Activated effector memory CD4-positive, alpha-beta T cell treated with anti-CD3 and anti-CD28 coated beads, Interleukin-2, amount 50 U/mL, for 16 hours (primary cell): Measurements from ENCODE around the gene MRPL24.
"Not testable (repeated sequence)": the region's sequence is repeated elsewhere in the genome, so short reads cannot be mapped to it uniquely, and the experiment has no call there.

ENCODE experiments used
- DNase-seq: peaks from one replicate; pipeline ENCODE4 v3.0.0-alpha.2; 2020

Gene MRPL24

GRCh38 chr1:156740741-156741480 is at the start of gene MRPL24:
MRPL24 (minus strand) TSS chr1:156741088; CDS start chr1:156738704, 2,384 bp downstream.
- DNase-seq: peak; percentile 98

- DNase-seq: no peak
Observed at GRCh38 chr1:156789621-156790318, 48.9 kb upstream of the MRPL24 start.

GRCh38 chr1:156788136-156788535 is 47.2 kb upstream of the MRPL24 start:
- no peak for DNase-seq

GRCh38 chr1:156786640-156787039 is 45.8 kb upstream of the MRPL24 start:
- no peak for DNase-seq

- no peak for DNase-seq
Observed at GRCh38 chr1:156785458-156785857, 44.6 kb upstream of the MRPL24 start.

GRCh38 chr1:156781585-156782186 is 40.8 kb upstream of the MRPL24 start:
- no peak for DNase-seq

- DNase-seq: no peak
Observed at GRCh38 chr1:156777573-156777972, 36.7 kb upstream of the MRPL24 start.

GRCh38 chr1:156776942-156777341 is 36.1 kb upstream of the MRPL24 start:
- DNase-seq: no peak

- no peak for DNase-seq
Observed at GRCh38 chr1:156775799-156776198, 34.9 kb upstream of the MRPL24 start.

- no peak for DNase-seq
Observed at GRCh38 chr1:156773607-156774006, 32.7 kb upstream of the MRPL24 start.

- DNase-seq: no peak
Observed at GRCh38 chr1:156772728-156773497, 32.0 kb upstream of the MRPL24 start.

- no peak for DNase-seq
Observed at GRCh38 chr1:156772222-156772621, 31.3 kb upstream of the MRPL24 start.

- no peak for DNase-seq
Observed at GRCh38 chr1:156768610-156769295, 27.9 kb upstream of the MRPL24 start.

GRCh38 chr1:156767879-156768604 is 27.2 kb upstream of the MRPL24 start:
- peak; percentile 78 for DNase-seq

GRCh38 chr1:156767101-156767878 is 26.4 kb upstream of the MRPL24 start, which contains the start of gene PRCC:
PRCC (plus strand) TSS chr1:156767535; CDS start chr1:156767772, 237 bp downstream.
- peak; percentile 99 for DNase-seq

- DNase-seq: no peak
Observed at GRCh38 chr1:156766298-156767100, 25.6 kb upstream of the MRPL24 start.

- DNase-seq: no peak
Observed at GRCh38 chr1:156765666-156766065, 24.8 kb upstream of the MRPL24 start.

GRCh38 chr1:156765136-156765535 is 24.2 kb upstream of the MRPL24 start:
- not testable (repeated sequence) for DNase-seq

GRCh38 chr1:156760796-156761104 is 19.9 kb upstream of the MRPL24 start:
- no peak for DNase-seq
